HepG2 (cell line): ENCODE results near the gene MIF4GD. TPM values are rescaled to one million over a fixed set of nuclear protein-coding genes. Genes with fewer than 3 reads are reported as not detected.
A peak's percentile ranks its signal among the peaks of the same experiment; 100 is the strongest.

Experiments
- ARID4A ChIP-seq: sonication (generic); formaldehyde crosslinking; IDR thresholded peaks from 2 replicates; pipeline ENCODE4 v1.5.0; 2020; ENCODE audit warnings: mild to moderate bottlenecking, missing genetic modification reagents, borderline replicate concordance
- HMGA1 ChIP-seq: sonication (generic); formaldehyde crosslinking; conservative IDR thresholded peaks from 2 replicates; pipeline ENCODE4 v1.4.0; 2020; ENCODE audit warnings: missing genetic modification reagents
- KAT2B ChIP-seq: fragments of 150-350 bp; IDR thresholded peaks from 2 replicates; pipeline ENCODE4 v1.6.1; 2014; ENCODE audit warnings: low read depth, low read length, borderline replicate concordance
- KLF6 ChIP-seq: IDR thresholded peaks from 2 replicates; pipeline ENCODE4 v1.8.0; 2016; ENCODE audit warnings: missing biosample characterization, missing genetic modification reagents
- MBNL3 ChIP-seq: fragments of 250-450 bp; sonication (Bioruptor Pico); conservative IDR thresholded peaks from 2 replicates; pipeline ENCODE4 v1.8.0; 2022; ENCODE audit warnings: mild to moderate bottlenecking, inconsistent platforms
- MED1 ChIP-seq: sonication (generic); formaldehyde crosslinking; IDR thresholded peaks from 2 replicates; pipeline ENCODE4 v1.4.0; 2020; ENCODE audit warnings: missing genetic modification reagents
- NR2F1 ChIP-seq, 2 experiments: fragments of 450-650 bp in 1 of 2; formaldehyde crosslinking in 1 of 2; IDR thresholded peaks; 2 replicates each; pipeline versions ENCODE4 v1.5.0 to v1.6.1; 2016 to 2020; ENCODE audit warnings: mild to moderate bottlenecking in 1 of 2, missing compliant biosample characterization in 1 of 2, missing genetic modification reagents in 1 of 2, moderate library complexity in 1 of 2
- NRL ChIP-seq: sonication (generic); formaldehyde crosslinking; IDR thresholded peaks from 2 replicates; pipeline ENCODE4 v1.5.0; 2020; ENCODE audit warnings: missing genetic modification reagents, mild to moderate bottlenecking, moderate library complexity, borderline replicate concordance
- PAWR ChIP-seq: sonication (generic); formaldehyde crosslinking; IDR thresholded peaks from 2 replicates; pipeline ENCODE4 v1.4.0; 2020; ENCODE audit warnings: missing genetic modification reagents, mild to moderate bottlenecking, borderline replicate concordance
- PITX1 ChIP-seq: sonication (generic); formaldehyde crosslinking; IDR thresholded peaks from 2 replicates; pipeline ENCODE4 v1.5.1; 2020; ENCODE audit warnings: mild to moderate bottlenecking, missing genetic modification reagents
- SNAPC4 ChIP-seq: sonication (generic); formaldehyde crosslinking; IDR thresholded peaks from 2 replicates; pipeline ENCODE4 v1.4.0; 2020; ENCODE audit warnings: mild to moderate bottlenecking, missing genetic modification reagents
- SP2 ChIP-seq: sonication (generic); formaldehyde crosslinking; IDR thresholded peaks from 2 replicates; pipeline ENCODE4 v1.5.1; 2020; ENCODE audit warnings: mild to moderate bottlenecking, missing genetic modification reagents
- SP5 ChIP-seq: IDR thresholded peaks from 2 replicates; pipeline ENCODE4 v1.6.1; 2016; ENCODE audit warnings: low read depth, borderline replicate concordance
- ZNF556 ChIP-seq: sonication (generic); formaldehyde crosslinking; IDR thresholded peaks from 2 replicates; pipeline ENCODE4 v1.4.0; 2020; ENCODE audit warnings: mild to moderate bottlenecking, missing genetic modification reagents, borderline replicate concordance
- ZNF589 ChIP-seq: sonication (generic); formaldehyde crosslinking; conservative IDR thresholded peaks from 2 replicates; pipeline ENCODE4 v1.8.0; 2022; ENCODE audit warnings: mild to moderate bottlenecking, moderate library complexity, missing genetic modification reagents
- ZNF883 ChIP-seq: sonication (generic); formaldehyde crosslinking; IDR thresholded peaks from 2 replicates; pipeline ENCODE4 v1.5.1; 2020; ENCODE audit warnings: mild to moderate bottlenecking, missing genetic modification reagents; ENCODE audit errors: not compliant biosample characterization
- polyA plus RNA-seq, 8 experiments: library from polyadenylated mRNA; depleted of rRNA in 3 of 8; stranded (reverse) in 7 of 8; unstranded in 1 of 8; fragments of >200 nt; fragmentation: Illumina TruSeq in 4 of 8; extraction: Trizol in 4 of 8; gene quantifications; 2 replicates each; pipeline versions ENCODE4 v1.2.1 to v1.2.3, GENCODE V29; 2011 to 2016; ENCODE audit warnings: low read depth in 4 of 8, missing spikeins in 1 of 8, mixed read lengths in 1 of 8; ENCODE audit not compliant: insufficient read depth in 1 of 8
- total RNA-seq, 5 experiments: library from RNA; depleted of rRNA; stranded (reverse); fragments of >200 nt; fragmentation: Illumina TruSeq; extraction: Trizol; gene quantifications; 2 replicates each; pipeline ENCODE4 v1.2.3, GENCODE V29; 2016; ENCODE audit warnings: low read depth in 1 of 5
- TF ChIP-seq, protein P1 (sequence below): sonication (generic); formaldehyde crosslinking; IDR thresholded peaks from 2 replicates; pipeline ENCODE4 v1.5.0; 2020; ENCODE audit warnings: missing genetic modification reagents

MIF4GD gene
- total and polyA plus RNA-seq, 2 of the 13 experiments (the other 11 are each of a cell fraction or from before 2014, with no cell fraction given) = 14.0 to 28.0 TPM

- TF ChIP-seq ARID4A (CRISPR knock-in tag) (no peak; the same call in 1 of the 2 replicates), MED1 (peak; percentile 40), KLF6 (CRISPR knock-in tag) (no peak), SP5 (CRISPR knock-in tag) (no peak), KAT2B (no peak), ZNF883 (no peak), SNAPC4 (CRISPR knock-in tag) (no peak), ZNF589 (CRISPR knock-in tag) (no peak), NR2F1 (CRISPR knock-in tag; IDR thresholded peaks at IDR 0.05) (0 out of 4 replicates have a peak, but pooled peaks of 1 of the 2 experiments have one; percentile 24), ZNF556 (CRISPR knock-in tag) (peak; percentile 70; the same call in 1 of the 2 replicates), HMGA1 (CRISPR knock-in tag) (no peak), PAWR (CRISPR knock-in tag) (no peak), MBNL3 (CRISPR knock-in tag) (no peak), NRL (CRISPR knock-in tag) (peak; percentile 67; the same call in 1 of the 2 replicates), SP2 (CRISPR knock-in tag) (no peak), PITX1 (CRISPR knock-in tag) (peak; percentile 39; the same call in 1 of the 2 replicates)
- TF ChIP-seq, protein P1, sequence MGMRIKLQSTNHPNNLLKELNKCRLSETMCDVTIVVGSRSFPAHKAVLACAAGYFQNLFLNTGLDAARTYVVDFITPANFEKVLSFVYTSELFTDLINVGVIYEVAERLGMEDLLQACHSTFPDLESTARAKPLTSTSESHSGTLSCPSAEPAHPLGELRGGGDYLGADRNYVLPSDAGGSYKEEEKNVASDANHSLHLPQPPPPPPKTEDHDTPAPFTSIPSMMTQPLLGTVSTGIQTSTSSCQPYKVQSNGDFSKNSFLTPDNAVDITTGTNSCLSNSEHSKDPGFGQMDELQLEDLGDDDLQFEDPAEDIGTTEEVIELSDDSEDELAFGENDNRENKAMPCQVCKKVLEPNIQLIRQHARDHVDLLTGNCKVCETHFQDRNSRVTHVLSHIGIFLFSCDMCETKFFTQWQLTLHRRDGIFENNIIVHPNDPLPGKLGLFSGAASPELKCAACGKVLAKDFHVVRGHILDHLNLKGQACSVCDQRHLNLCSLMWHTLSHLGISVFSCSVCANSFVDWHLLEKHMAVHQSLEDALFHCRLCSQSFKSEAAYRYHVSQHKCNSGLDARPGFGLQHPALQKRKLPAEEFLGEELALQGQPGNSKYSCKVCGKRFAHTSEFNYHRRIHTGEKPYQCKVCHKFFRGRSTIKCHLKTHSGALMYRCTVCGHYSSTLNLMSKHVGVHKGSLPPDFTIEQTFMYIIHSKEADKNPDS (CRISPR knock-in tag) = 0 out of 2 replicates have a peak, but pooled peaks have one; percentile 39
Measured at GRCh38 chr17:75313941-75314551, 43.0 kb upstream of the MIF4GD start (continued).
